GM23248 (cell line): Measurements from ENCODE around the gene MAP3K21. TPM values are rescaled to one million over a fixed set of nuclear protein-coding genes. Genes with fewer than 3 reads are reported as not detected.

ENCODE experiments used
- DNase-seq: peaks from one replicate; pipeline ENCODE4 v3.0.0-alpha.2; 2015
- H2AFZ ChIP-seq: fragments of 200-600 bp; sonication (generic); 2 replicates; pipeline ENCODE4 v1.6.1; 2016; ENCODE audit warnings: antibody characterized with exemption
- H3F3A ChIP-seq: fragments of 200-600 bp; sonication (generic); 2 replicates; pipeline ENCODE4 v1.6.1; 2016; ENCODE audit warnings: mild to moderate bottlenecking, antibody characterized with exemption, mixed run types; ENCODE audit not compliant: insufficient read depth
- H3K27ac ChIP-seq: fragments of 200-600 bp; sonication (generic); 2 replicates; pipeline ENCODE4 v1.5.1; 2016; ENCODE audit warnings: mild to moderate bottlenecking
- H3K27me3 ChIP-seq: fragments of 200-600 bp; sonication (generic); replicated peaks from 2 replicates; pipeline ENCODE4 v1.6.1; 2016; ENCODE audit warnings: mild to moderate bottlenecking; ENCODE audit not compliant: insufficient read depth
- H3K36me3 ChIP-seq: fragments of 200-600 bp; sonication (generic); 2 replicates; pipeline ENCODE4 v1.6.1; 2016; ENCODE audit warnings: low read depth, mild to moderate bottlenecking
- H3K4me1 ChIP-seq: fragments of 200-600 bp; sonication (generic); 2 replicates; pipeline ENCODE4 v1.6.1; 2016; ENCODE audit warnings: mild to moderate bottlenecking; ENCODE audit not compliant: insufficient read depth
- H3K4me2 ChIP-seq: fragments of 200-600 bp; sonication (generic); one replicate; pipeline ENCODE4 v1.6.1; 2016; ENCODE audit warnings: mild to moderate bottlenecking; ENCODE audit not compliant: unreplicated experiment
- H3K4me3 ChIP-seq: fragments of 200-600 bp; sonication (generic); 2 replicates; pipeline ENCODE4 v1.5.1; 2016; ENCODE audit warnings: mild to moderate bottlenecking
- H3K79me2 ChIP-seq: fragments of 200-600 bp; sonication (generic); 2 replicates; pipeline ENCODE4 v1.6.1; 2016; ENCODE audit warnings: mild to moderate bottlenecking; ENCODE audit not compliant: insufficient read depth
- H3K9ac ChIP-seq: fragments of 200-600 bp; sonication (generic); 2 replicates; pipeline ENCODE4 v1.6.1; 2016; ENCODE audit warnings: mild to moderate bottlenecking
- H3K9me2 ChIP-seq: fragments of 200-600 bp; sonication (generic); 2 replicates; pipeline ENCODE4 v1.6.1; 2016; ENCODE audit warnings: mixed run types, mild to moderate bottlenecking, moderate library complexity; ENCODE audit not compliant: insufficient read depth
- H3K9me3 ChIP-seq: fragments of 200-600 bp; sonication (generic); one replicate; pipeline ENCODE4 v1.6.1; 2017; ENCODE audit warnings: low read depth
- H4K20me1 ChIP-seq: fragments of 200-600 bp; sonication (generic); 2 replicates; pipeline ENCODE4 v1.6.0; 2016; ENCODE audit not compliant: insufficient read depth
- EZH2 ChIP-seq: fragments of 200-600 bp; sonication (generic); IDR thresholded peaks from 2 replicates; pipeline ENCODE4 v1.6.1; 2018; ENCODE audit warnings: antibody characterized with exemption, mild to moderate bottlenecking; ENCODE audit not compliant: insufficient read depth, poor library complexity, severe bottlenecking
- EZH2phosphoT487 ChIP-seq: fragments of 200-600 bp; sonication (generic); IDR thresholded peaks from 2 replicates; pipeline ENCODE4 v1.6.1; 2018; ENCODE audit warnings: antibody characterized with exemption, moderate library complexity, mild to moderate bottlenecking, low read depth; ENCODE audit not compliant: insufficient read depth
- WGBS, 2 experiments: methylation state at CpG; one replicate each; pipeline ENCODE4 v1.1.6; 2015 to 2017; ENCODE audit warnings: low lambda C conversion rate in 2 of 2, low coverage in 1 of 2; ENCODE audit errors: missing lambda C conversion rate in 2 of 2; 5-methylcytosine and 5-hydroxymethylcytosine counted together
- in situ Hi-C: fragments of 300-500 bp; cut with MboI; formaldehyde crosslinking; loops from 2 replicates; pipeline ENCODE4 v1.15.0; 2020
- polyA plus RNA-seq: library from polyadenylated mRNA; unstranded; fragments of >200 nt; fragmentation: Nextera tagmentation; extraction: Ambion mirVana; gene quantifications from 2 replicates; pipeline ENCODE4 v1.2.1, GENCODE V29; 2016
- total RNA-seq: library from RNA; depleted of rRNA; stranded (reverse); fragments of >200 nt; shearing (Covaris generic); gene quantifications from 2 replicates; pipeline ENCODE4 v1.2.3, GENCODE V29; 2014

Gene MAP3K21
- total and polyA plus RNA-seq, 2 experiments from 2014 or later: 0.03 TPM; not detected in 1

DNA sequence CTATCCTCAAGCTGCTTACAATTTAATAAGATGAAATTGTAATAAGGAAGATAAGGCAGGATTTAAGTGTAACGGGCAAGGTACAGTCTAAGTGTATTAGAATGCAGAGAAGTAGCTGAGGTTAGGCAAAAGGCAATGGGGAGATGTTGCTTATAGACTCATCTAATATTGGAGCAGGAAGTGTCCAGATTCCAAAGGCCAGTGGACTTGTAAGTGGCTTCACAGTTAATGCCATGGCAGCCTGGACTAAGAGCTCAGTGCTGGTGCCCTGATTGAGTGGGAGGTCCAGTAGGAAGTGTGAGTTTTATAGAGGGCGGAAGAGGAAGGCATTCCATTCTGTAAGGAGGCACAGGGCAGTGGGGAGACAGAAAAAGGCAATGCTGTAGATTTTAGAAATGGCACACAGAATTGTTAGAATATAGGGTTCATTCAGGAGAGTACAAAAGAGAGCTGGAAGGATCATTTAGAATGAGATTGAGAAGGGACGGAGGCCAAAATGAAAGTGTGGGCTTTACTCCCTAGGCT, 12.6 kb downstream of the MAP3K21 start:
- no peaks in the 10 kb centered on the region for H3F3A ChIP-seq
- DNase-seq: no peak
- no peaks in the 10 kb centered on the region for H4K20me1 ChIP-seq
- H3K27me3 ChIP-seq: peaks cover 7% of the 10 kb centered on the region; the same call in 1 of the 2 replicates
- TF ChIP-seq EZH2 (no peak), EZH2phosphoT487 (no peak)
- H3K4me1 ChIP-seq: no peaks in the 10 kb centered on the region
- no peaks in the 10 kb centered on the region for H3K9me3 ChIP-seq
- no peaks in the 10 kb centered on the region for H3K9me2 ChIP-seq
- WGBS, 2 experiments: 47 to 48% methylated on average over 3 of the region's 3 CpGs
- no peak overlapping the region for H3K4me3 ChIP-seq
- in situ Hi-C loops: no loop called here
- H3K9ac ChIP-seq: no peak overlapping the region
- H3K27ac ChIP-seq: no peak overlapping the region
- H3K79me2 ChIP-seq: no peaks in the 10 kb centered on the region
- no peak overlapping the region for H3K4me2 ChIP-seq
- no peaks in the 10 kb centered on the region for H3K36me3 ChIP-seq
- no peak overlapping the region for H2AFZ ChIP-seq

DNA sequence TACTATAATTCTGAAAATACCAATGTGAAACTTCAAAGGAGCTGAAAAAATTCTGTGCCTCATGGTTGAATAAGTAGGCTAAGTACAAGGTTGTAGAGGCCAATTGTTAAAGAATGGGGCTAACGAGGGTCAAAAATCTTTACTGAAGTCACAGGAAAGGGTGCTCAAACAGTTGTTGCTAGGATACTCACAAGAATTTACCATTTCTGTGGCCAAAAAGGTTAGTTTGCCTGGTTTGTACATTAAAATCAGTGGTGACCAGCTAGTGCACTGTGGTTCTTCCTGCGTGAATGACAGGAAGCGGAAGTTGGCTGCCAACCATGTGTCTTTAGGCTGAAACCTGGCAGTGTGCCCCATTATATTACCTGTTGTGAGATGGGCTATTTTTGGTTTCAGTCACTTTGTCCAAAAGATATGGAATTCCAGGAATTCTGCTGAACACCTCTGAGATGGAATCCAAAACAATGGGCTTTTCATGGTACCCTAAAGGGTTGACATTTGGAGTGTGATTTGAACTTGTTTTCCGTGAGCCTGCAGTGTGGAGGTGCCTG, 13.5 kb downstream of the MAP3K21 start:
- peaks cover 7% of the 10 kb centered on the region; the same call in 1 of the 2 replicates for H3K27me3 ChIP-seq
- H3K9me2 ChIP-seq: no peaks in the 10 kb centered on the region
- no peak for TF ChIP-seq EZH2
- TF ChIP-seq EZH2phosphoT487: no peak
- no peaks in the 10 kb centered on the region for H3F3A ChIP-seq
- H3K9ac ChIP-seq: no peak overlapping the region
- 81 to 82% methylated on average over 4 of the region's 4 CpGs for WGBS, 2 experiments
- H3K4me3 ChIP-seq: no peak overlapping the region
- H3K9me3 ChIP-seq: no peaks in the 10 kb centered on the region
- no peaks in the 10 kb centered on the region for H3K36me3 ChIP-seq
- no peaks in the 10 kb centered on the region for H4K20me1 ChIP-seq
- no peak overlapping the region for H3K4me2 ChIP-seq
- no peak overlapping the region for H2AFZ ChIP-seq
- no peak overlapping the region for H3K27ac ChIP-seq
- in situ Hi-C loops: no loop called here
- H3K79me2 ChIP-seq: no peaks in the 10 kb centered on the region
- H3K4me1 ChIP-seq: no peaks in the 10 kb centered on the region
- DNase-seq: no peak

DNA sequence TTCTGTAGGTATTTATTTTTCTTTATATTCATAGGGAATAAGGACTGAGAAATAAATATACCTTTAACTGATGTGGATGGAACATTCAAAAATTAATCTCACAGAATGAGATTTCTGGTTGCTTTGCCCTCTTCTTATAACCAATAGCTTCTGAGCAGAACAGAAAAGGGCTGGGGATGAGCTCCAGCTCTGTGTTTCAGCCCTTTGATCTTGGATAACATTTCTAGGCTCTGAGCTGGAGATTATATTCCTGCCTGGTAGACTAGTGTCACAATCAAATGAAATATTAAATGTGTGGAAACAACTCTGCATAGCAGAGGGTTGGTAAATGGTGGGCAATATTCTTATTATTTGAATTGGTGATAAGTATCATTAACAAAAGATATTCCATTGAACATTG, 14.6 kb downstream of the MAP3K21 start:
- in situ Hi-C loops: no loop called here
- no peaks in the 10 kb centered on the region for H3K4me1 ChIP-seq
- H3K36me3 ChIP-seq: no peaks in the 10 kb centered on the region
- H3K9ac ChIP-seq: no peak overlapping the region
- H3K9me3 ChIP-seq: no peaks in the 10 kb centered on the region
- H3K27ac ChIP-seq: no peak overlapping the region
- H3K9me2 ChIP-seq: no peaks in the 10 kb centered on the region
- no peaks in the 10 kb centered on the region for H3F3A ChIP-seq
- H4K20me1 ChIP-seq: no peaks in the 10 kb centered on the region
- DNase-seq: no peak
- H3K27me3 ChIP-seq: peaks cover 7% of the 10 kb centered on the region; the same call in 1 of the 2 replicates
- TF ChIP-seq EZH2phosphoT487 (no peak), EZH2 (no peak)
- no peak overlapping the region for H3K4me2 ChIP-seq
- no peaks in the 10 kb centered on the region for H3K79me2 ChIP-seq
- no peak overlapping the region for H2AFZ ChIP-seq
- H3K4me3 ChIP-seq: no peak overlapping the region

DNA sequence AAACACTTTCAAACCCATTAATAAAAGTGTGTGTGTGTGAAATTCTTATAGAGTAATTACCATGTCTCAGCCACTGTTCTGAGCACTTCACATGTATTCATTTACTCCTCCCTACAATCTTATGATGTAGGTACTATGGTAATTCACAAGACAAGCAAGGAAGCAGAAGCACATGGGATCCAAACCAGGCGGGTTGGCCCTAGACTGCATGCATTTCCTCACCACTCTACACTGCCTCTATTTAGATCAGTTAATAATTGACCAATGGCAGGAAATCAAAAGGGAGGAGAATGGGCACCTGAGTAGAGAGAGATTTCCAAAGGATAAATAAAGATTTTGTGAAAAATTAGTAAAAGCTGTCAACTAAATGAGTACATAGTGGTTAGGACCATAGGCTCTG, 15.7 kb downstream of the MAP3K21 start:
- H3K4me2 ChIP-seq: no peak overlapping the region
- H2AFZ ChIP-seq: no peak overlapping the region
- H3K27ac ChIP-seq: no peak overlapping the region
- H3K4me1 ChIP-seq: no peaks in the 10 kb centered on the region
- H3K27me3 ChIP-seq: no peaks in the 10 kb centered on the region
- DNase-seq: no peak
- in situ Hi-C loops: no loop called here
- no peak for TF ChIP-seq EZH2
- no peak for TF ChIP-seq EZH2phosphoT487
- WGBS, 2 experiments: 48 to 57% methylated on average over 1 of the region's 1 CpG
- no peak overlapping the region for H3K4me3 ChIP-seq
- no peaks in the 10 kb centered on the region for H3K36me3 ChIP-seq
- no peaks in the 10 kb centered on the region for H3K9me2 ChIP-seq
- no peaks in the 10 kb centered on the region for H3K9me3 ChIP-seq
- no peaks in the 10 kb centered on the region for H3F3A ChIP-seq
- no peak overlapping the region for H3K9ac ChIP-seq
- H3K79me2 ChIP-seq: no peaks in the 10 kb centered on the region
- no peaks in the 10 kb centered on the region for H4K20me1 ChIP-seq

DNA sequence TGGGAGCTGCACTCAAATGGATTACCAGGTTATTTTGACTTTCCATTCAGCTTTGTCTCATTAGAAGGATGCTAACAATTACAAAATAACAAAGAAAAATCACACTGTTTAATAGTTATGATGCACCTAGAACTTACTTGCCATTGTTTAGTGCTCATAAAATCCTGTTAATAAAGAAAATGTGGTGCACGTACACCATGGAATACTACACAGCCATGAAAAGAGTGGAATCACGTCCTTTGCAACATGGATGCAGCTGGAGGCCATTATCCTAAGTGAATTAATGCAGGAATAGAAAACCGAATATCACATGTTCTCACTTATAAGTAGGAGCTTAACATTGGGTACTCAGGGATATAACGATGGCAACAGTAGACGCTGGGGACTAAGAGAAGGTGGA, 19.8 kb downstream of the MAP3K21 start:
- no peaks in the 10 kb centered on the region for H3K9me2 ChIP-seq
- no peak overlapping the region for H2AFZ ChIP-seq
- no peaks in the 10 kb centered on the region for H3K4me1 ChIP-seq
- no peak overlapping the region for H3K27ac ChIP-seq
- H3K9me3 ChIP-seq: no peaks in the 10 kb centered on the region
- H3K4me3 ChIP-seq: no peak overlapping the region
- H3K27me3 ChIP-seq: no peaks in the 10 kb centered on the region
- no peaks in the 10 kb centered on the region for H3K79me2 ChIP-seq
- in situ Hi-C loops: no loop called here
- no peak for DNase-seq
- no peaks in the 10 kb centered on the region for H4K20me1 ChIP-seq
- no peaks in the 10 kb centered on the region for H3K36me3 ChIP-seq
- 57 to 58% methylated on average over 5 of the region's 5 CpGs for WGBS, 2 experiments
- H3K4me2 ChIP-seq: no peak overlapping the region
- no peak overlapping the region for H3K9ac ChIP-seq
- H3F3A ChIP-seq: no peaks in the 10 kb centered on the region
- TF ChIP-seq EZH2 (no peak), EZH2phosphoT487 (no peak)
